ENCODE data around the gene HS3ST5.

- no peak for TF ChIP-seq CTCF (IDR thresholded peaks at IDR 0.05; ENCODE audit: low read depth, low read length)
- no peak for TF ChIP-seq EZH2phosphoT487 (IDR thresholded peaks at IDR 0.05; ENCODE audit: low read depth)
These were observed 3.1 kb downstream of the HS3ST5 start for GRCh38 chr6:114339706-114340105.

All from OCI-LY3 (cell line).